ENCODE data around the gene NTNG1.

DNA sequence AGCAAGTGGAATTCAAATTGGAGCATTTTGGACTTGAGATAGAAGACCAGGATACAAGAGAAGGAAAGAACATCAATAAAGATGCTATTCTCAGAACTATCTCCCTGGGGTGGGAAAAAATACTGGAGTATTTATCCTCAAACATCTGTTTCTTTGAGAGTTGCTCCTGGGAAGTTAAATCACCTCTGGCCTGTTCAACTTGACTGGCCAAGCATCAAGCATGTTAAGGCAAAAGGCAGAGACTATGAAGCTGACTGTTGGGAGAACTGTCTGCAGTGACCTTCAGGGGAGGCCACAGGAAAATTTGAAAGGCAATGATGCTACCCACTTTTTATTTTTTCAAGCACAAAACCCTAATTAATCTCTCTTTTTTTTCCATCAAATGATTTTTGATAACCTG, 239.0 kb downstream of the NTNG1 start:
- TF ChIP-seq, protein P1, sequence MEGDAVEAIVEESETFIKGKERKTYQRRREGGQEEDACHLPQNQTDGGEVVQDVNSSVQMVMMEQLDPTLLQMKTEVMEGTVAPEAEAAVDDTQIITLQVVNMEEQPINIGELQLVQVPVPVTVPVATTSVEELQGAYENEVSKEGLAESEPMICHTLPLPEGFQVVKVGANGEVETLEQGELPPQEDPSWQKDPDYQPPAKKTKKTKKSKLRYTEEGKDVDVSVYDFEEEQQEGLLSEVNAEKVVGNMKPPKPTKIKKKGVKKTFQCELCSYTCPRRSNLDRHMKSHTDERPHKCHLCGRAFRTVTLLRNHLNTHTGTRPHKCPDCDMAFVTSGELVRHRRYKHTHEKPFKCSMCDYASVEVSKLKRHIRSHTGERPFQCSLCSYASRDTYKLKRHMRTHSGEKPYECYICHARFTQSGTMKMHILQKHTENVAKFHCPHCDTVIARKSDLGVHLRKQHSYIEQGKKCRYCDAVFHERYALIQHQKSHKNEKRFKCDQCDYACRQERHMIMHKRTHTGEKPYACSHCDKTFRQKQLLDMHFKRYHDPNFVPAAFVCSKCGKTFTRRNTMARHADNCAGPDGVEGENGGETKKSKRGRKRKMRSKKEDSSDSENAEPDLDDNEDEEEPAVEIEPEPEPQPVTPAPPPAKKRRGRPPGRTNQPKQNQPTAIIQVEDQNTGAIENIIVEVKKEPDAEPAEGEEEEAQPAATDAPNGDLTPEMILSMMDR (IDR thresholded peaks at IDR 0.05): no peak
- TF ChIP-seq EZH2phosphoT487 (IDR thresholded peaks at IDR 0.05): no peak

Data from neural progenitor cell (in vitro differentiated cells).